SKM-1 (cell line): Measurements from ENCODE around the gene HORMAD1.
"Not testable (repeated sequence)": the region's sequence is repeated elsewhere in the genome, so short reads cannot be mapped to it uniquely, and the experiment has no call there.

Experiments
- DNase-seq: peaks from one replicate; lab custom pipeline; 2025; ENCODE audit not compliant: unreplicated experiment; lab: John Stamatoyannopoulos, UW

The HORMAD1 gene

DNA sequence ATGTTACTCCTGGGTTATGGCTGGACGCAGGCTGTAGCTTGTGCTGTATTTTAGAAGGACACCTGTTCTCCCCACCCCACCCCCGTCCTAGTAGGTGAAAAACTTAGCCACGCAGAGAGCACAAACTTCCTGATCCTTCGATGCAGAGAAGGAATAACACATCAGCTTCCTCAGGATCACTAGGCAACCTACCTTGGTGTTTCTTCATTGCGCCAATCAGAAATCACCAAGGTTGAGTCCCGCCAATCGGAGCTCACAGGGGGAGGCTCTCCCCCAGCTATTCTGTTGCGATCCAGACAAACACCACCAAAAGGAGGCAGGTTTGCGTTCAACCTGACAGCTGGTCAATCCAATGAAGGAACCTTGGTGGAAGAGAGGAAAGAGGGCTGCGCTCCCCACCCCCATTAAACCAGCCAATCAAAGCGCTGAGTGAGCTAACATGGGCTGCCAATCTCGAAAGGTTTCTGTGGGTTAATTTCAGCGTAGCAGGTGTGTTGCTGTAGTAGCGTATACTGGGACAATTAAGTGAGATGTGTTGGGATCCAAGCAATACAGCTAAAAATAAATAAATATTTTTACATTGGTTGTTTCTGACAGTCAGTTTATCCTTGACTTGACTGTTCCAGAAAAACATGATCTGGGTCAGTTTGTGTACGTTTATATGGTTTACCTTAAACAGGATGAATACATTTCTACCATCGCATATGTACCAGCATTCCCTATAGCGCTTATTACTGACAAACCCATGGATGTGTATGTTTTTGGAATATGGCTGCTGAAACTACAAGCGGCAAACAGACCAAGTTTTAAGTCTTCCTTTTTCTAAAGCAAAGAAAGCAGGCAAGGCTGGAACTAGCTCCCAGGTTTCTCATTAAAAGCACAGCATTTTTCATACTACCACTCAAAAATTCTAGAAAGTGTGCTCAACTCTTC, 23.4 kb downstream of the HORMAD1 start, which contains the start of gene GOLPH3L:
TSS of gene GOLPH3L (minus strand) at position 160 of the 933 bp plus-strand sequence. CDS start 2,316 bp downstream, outside the sequence.
- peak; percentile 99 for DNase-seq

DNA sequence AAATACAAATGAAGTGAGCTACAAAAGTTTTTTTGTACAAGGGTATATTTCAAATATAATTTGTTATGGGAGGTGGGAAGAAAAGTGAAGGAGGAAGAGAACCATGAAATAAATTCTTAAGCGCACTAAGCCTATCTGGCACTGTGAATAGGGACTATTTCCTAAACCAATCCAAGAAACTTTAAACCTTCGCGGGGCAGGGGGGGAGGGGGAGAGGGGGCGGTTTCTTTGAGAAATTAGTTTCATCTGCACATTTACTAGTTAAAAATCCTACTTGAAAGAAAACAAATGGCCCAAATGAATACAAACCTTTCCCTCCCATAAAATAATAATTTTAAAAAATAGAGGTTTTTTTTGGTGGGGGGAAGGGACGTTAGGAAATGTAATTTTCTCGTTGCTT, 24.1 kb downstream of the HORMAD1 start:
- no peak for DNase-seq

DNA sequence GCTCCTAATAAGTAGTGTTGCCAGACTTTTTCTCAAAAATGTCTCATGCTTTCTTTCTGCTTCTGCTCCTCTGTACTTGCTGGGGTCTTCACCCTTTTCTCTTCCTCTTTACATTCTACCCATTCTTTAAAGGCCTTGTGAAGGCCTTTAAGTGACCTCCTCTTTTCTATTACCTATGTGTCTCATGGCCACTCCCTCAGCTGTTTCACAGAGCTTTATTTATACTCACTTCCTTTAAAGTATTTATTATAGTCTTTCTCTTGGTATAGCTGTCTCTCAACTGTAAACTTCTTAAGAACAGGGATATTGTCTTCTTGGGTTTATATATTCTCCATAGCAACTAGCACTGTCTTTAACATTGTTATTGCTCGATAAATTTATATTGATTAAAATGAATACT, 24.5 kb downstream of the HORMAD1 start:
- DNase-seq: peak; percentile 37

DNA sequence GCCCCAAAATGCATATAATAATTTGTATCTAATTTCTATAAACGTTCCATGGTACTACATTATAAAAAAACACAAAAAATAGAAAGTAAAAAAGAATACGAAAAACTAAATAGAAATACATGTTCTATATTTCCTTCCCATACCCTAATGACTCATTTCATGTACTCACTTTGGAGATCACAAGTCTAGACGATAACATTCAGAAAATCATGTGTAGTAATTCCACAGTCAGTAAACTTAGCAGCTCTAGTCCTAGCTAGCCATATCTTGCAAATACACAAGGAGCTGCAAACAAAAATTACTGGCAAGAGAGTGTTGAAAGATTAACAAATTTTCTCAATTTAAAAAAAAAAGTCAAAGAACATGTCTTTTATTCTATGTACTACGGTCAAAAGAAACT, 25.1 kb downstream of the HORMAD1 start:
- no peak for DNase-seq

DNA sequence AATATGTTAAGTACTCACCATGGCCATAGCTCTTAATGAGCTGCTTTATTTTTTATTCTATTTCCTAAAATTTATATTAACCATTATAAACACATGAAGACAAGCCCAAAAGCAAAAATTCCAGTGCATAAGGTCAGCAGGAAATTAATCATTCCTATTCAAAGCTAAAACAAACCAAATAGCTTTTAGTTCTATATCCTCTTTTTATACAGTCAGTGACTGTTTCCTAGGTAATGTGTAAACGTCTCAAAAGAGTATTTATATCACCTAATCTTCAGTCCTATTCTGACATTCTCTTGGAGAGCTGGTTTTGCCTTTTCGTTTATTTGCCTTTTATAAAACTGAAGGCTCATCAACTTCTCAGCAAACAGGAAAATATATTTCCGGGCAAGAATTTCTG, 28.0 kb downstream of the HORMAD1 start:
- no peak for DNase-seq

DNA sequence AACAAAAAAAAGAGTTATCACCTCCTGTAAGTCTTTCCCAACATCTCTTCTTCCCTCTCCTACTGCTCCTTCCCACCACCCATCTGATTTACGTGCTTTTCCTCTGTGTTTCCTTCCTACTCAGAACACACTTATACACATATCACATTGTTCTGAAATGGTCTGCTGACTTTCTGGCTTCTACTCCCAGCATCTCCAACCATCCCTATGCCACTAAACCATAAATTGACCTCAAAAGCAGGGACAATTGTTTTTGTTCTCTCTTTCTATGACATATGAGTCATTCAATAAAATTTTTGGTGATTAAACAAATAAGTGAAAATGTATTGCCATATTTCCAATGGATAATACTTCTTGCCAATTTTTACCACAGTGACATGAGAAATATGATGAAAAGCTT, 31.9 kb downstream of the HORMAD1 start:
- DNase-seq: no peak

DNA sequence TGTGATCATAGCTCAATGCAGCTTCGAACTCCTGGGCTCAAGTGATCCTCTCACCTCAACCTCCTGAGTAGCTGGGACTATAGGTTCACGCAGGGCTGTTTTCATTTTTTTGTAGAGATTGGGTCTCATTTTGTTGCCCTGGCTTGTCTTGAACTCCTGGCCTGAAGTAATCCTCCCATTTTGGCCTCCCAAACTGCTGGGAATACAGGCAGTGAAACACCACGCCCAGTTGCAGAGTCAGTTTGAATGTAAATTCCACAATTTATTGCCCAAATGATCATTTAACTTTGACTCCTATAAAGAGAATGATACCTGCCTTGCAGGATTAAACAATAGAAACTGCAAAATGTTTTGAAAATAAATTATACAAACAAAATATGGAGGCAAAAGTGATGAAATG, 34.4 kb downstream of the HORMAD1 start:
- no peak for DNase-seq

DNA sequence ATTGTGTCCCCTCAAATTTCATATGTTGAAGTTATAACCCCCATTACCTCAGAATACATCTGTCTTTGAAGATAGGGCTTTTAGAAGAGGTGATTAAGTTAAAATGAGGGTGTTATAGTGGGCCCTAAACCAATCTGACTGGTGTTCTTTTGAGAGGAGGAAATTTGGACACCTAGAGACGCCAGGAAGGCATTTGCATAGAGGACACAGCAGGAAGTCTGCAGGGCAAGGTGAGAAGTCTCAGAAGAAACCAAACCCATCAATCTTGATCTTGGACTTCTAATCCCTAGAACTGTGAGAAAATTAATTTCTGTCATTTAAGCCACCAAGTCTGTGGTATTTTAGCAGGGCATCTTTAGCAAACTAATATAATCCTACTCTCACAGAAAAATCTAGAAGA, 36.8 kb downstream of the HORMAD1 start:
- DNase-seq: no peak

DNA sequence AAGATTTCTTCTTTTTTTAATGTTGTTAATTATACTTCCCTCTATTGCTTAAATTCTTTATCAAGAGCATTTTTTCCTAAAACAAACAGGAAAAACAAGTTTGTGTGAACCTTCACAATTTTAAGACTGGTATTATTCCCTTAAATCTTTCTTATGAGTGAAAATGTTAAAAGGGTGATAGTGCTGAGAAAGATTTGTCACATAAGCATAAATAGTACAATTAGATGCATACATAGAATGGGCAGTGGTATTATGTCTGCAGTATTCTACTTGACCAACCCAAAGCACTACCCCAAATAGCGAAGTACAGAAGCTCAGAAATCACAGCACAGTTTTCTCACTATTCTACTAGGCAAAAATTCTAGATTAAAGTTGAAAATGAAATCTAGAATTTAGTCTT, 41.7 kb downstream of the HORMAD1 start:
- no peak for DNase-seq

DNA sequence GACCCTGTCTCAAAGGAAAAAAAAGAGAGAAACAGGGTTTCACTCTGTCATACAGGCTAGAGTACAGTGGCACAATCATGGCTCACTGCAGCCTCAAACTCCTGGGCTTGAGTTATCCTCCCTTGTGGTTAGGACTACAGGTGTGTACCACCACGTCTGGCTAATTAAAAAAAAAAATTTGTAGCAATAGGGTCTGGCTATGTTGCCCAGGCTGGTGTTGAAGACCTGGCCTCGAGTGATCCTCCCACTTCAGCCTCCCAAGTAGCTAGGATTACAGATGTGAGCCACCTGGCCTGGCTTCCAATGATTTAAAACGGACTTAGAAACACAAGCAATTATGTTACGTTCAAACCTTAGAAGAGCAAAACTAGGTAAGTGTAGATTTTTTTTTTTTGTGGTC, 45.8 kb downstream of the HORMAD1 start:
- DNase-seq: no peak

DNA sequence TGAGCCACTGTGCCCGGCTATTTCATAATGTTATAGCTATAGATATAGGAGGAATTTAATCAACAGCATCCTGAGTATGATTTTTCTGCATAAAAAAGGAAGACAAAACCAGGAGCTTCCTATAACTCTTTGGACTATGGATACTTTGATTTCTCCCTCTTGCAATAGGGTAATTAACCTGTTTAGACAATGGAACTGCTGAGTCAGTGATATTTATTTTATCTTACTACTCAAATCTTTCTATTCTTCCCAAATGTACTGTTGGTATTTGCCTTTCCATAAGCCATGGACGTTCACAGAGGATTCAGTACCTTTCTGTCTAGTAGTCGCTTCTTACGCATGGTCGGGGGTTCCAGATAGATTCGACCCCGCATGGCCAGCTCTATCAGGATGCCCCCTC, 57.4 kb downstream of the HORMAD1 start:
- DNase-seq: no peak

DNA sequence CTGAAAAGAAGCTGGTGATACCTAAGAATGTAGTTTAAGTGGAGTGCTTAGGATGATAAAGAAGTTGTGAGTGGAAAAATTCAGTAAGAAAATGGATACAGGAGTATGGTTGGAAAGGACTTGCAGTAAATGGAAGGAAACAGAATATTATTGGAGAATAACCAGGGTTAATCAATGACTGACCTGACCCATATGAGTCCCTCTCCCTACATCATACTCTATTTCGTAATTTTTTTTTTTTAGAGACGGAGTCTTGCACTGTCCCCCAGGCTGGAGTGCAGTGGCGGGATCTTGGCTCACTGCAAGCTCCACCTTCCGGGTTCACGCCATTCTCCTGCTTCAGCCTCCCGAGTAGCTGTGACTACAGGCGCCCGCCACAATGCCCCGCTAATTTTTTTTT, 57.9 kb downstream of the HORMAD1 start:
- no peak for DNase-seq

DNA sequence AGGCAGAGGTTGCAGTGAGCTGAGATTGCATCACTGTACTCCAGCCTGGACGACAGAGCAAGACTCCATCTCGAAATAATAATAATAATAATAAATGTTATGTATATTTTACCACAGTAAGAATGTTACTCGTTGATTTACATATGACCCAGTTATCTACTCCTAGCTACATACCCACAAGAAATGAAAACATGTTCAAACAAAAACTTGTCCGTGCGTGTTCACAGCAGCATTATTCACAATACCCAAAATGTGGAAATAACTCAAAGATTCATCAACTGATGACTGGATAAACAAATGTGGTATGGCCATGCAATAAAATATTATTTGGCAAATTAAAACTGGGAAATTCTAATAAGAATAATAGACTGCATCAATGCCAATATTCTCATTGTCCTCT, 59.5 kb downstream of the HORMAD1 start:
- no peak for DNase-seq

DNA sequence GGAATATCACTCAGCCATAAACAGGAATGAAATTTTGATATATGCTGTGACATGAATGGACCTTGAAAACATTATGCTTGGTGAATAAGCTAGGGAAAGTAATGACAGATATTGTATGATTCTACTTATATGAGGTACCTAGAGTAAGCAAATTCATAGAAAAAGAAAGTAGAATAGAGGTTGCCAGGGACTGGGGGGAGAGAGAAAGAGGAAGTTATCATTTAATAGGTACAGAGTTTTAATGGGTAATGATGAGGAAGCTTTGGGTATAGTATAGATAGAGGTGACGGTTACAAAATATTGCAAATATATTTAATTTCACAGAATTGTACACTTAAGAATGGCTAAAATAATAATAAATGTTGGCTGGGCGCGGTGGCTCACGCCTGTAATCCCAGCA, 60.1 kb downstream of the HORMAD1 start:
- DNase-seq: no peak

DNA sequence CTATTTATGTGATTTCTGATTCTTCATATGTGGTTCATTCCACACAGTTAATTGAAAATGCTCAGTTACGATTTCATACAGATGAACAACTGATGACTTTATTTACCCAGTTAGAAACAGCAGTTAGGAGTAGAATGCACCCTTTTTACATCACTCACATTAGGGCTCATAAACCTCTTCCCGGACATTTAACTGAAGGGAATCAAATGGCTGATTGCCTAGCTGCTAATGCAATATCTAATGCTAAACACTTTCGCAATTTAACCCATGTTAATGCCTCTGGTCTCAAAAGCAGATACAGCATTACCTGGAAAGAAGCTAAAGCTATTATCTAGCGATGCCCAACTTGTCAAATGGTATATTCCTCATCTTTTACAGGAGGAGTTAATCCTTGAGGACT, 63.6 kb downstream of the HORMAD1 start:
- not testable (repeated sequence) for DNase-seq

DNA sequence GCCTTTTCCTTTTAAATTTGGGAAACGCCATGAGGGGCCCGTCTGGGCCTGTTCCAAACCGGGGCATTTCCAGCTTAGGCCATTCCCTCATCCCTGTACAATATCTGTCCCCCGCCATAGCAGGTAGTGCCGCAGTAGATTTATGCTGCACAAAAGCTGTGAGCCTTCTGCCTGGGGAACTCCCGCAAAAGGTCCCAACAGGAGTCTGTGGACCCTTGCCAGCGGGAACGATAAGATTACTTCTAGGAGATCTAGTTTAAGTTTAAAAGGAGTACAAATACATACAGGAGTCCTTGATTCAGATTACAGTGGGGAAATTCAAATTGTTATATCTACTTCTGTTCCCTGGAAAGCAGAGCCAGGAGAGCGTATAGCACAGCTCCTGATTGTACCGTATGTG, 66.1 kb downstream of the HORMAD1 start:
- DNase-seq: not testable (repeated sequence)

DNA sequence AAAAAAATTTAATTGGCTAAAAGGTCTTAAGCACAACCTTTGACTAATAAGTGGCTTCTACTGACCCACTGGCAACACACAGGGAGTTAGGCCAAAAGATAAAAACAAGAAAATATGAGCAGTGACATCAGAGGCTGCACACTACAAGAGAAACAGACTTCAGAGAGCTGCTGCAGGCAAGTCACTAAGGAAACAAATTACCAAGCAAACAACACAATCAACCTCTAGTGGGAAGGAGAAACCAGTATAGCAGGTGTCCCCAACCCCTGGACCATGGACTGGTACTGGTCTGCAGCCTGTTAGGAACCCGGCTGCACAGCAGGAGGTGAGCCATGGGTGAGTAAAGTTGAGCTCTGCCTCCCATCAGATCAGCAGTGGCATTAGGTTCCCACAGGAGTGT, 70.5 kb downstream of the HORMAD1 start:
- DNase-seq: no peak

DNA sequence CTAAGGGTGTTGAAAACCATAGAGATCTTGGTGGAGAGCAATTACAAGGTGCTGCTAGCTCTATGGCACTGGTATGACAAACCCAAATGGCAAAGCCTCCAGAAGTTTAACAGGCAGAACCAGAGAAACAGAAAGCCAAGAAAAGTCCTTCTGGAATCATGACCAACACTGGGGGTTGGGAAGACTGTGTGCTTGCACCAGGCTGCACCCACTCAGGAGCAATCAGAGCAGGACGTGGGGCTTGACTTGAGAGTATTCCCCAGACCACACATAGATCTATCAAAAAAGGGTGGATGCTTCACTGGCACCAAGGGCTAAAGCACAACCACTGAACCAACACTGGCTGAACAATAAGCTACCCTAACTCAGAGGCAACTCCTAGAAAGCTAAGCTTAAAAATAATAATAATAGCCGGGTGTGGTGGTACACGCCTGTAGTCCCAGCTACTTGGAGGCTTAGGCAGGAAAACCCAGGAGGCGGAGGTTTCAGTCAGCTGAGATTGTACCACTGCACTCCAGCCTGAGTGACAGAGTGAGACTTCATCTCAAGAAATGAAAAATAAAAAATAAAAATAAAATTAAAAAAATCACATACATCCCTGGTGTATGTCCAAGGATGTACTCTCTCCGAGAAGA, 71.1 kb downstream of the HORMAD1 start:
- DNase-seq: no peak
